GM12878 (cell line): ENCODE data around the gene TRIM26. TPM values are rescaled to one million over a fixed set of nuclear protein-coding genes. Genes with fewer than 3 reads are reported as not detected.

Experiments used
- CHD1 ChIP-seq: IDR thresholded peaks from 2 replicates; pipeline ENCODE4 v1.6.1; 2012; ENCODE audit warnings: low read depth, low read length, improper control_type of control experiment
- GATAD2B ChIP-seq: fragments of 450-650 bp; conservative IDR thresholded peaks from 2 replicates; pipeline ENCODE4 v1.6.1; 2017; ENCODE audit warnings: low read depth, mild to moderate bottlenecking, moderate library complexity
- HCFC1 ChIP-seq: fragments of 150-350 bp; IDR thresholded peaks from 2 replicates; pipeline ENCODE4 v1.6.1; 2014; ENCODE audit warnings: low read length
- HDGF ChIP-seq: fragments of 450-650 bp; IDR thresholded peaks from 2 replicates; pipeline ENCODE4 v1.6.1; 2016; ENCODE audit warnings: antibody characterized with exemption
- JUNB ChIP-seq: IDR thresholded peaks from 2 replicates; pipeline ENCODE4 v1.6.1; 2016; ENCODE audit warnings: antibody characterized with exemption, mild to moderate bottlenecking
- KDM1A ChIP-seq: fragments of 200-600 bp; sonication (generic); IDR thresholded peaks from 2 replicates; pipeline ENCODE4 v1.6.1; 2016; ENCODE audit warnings: borderline replicate concordance
- RAD51 ChIP-seq: fragments of 450-650 bp; IDR thresholded peaks from 2 replicates; pipeline ENCODE4 v1.6.1; 2016; ENCODE audit warnings: moderate library complexity, mild to moderate bottlenecking, inconsistent platforms
- SP1 ChIP-seq: IDR thresholded peaks from one replicate; pipeline ENCODE4 v1.6.1; 2011; ENCODE audit warnings: low read depth, low read length
- ZSCAN29 ChIP-seq: fragments of 450-650 bp; IDR thresholded peaks from 2 replicates; pipeline ENCODE4 v1.6.1; 2017; ENCODE audit warnings: mild to moderate bottlenecking, moderate library complexity
- polyA plus RNA-seq, 11 experiments: library from polyadenylated mRNA; depleted of rRNA in 4 of 11; unstranded in 6 of 11; stranded (reverse) in 5 of 11; fragments of >200 nt; fragmentation: Nextera tagmentation in 4 of 11; fragmentation: Illumina TruSeq in 1 of 11; extraction: Ambion mirVana in 4 of 11; extraction: Trizol in 1 of 11; gene quantifications; 1 replicate in 1 of 11; 2 replicates in 10 of 11; pipeline versions ENCODE4 v1.2.1 to v1.2.3, GENCODE V29; 2011 to 2016; ENCODE audit warnings: inconsistent platforms in 2 of 11, missing spikeins in 2 of 11, low read depth in 1 of 11
- total RNA-seq, 4 experiments: library from RNA; depleted of rRNA in 3 of 4; stranded (reverse); fragments of >200 nt in 3 of 4; fragmentation: Illumina TruSeq in 1 of 4; extraction: Trizol in 1 of 4; gene quantifications; 2 replicates each; pipeline versions ENCODE4 v1.2.1 to v1.2.3, GENCODE V29; 2013 to 2021
- TF ChIP-seq, protein P1 (sequence below), 3 experiments: IDR thresholded peaks in 2 of 3; conservative IDR thresholded peaks in 1 of 3; 2 replicates each; pipeline ENCODE4 v1.5.1; 2011; ENCODE audit warnings: low read depth in 3 of 3, low read length in 3 of 3, mild to moderate bottlenecking in 3 of 3, control low read depth in 2 of 3, moderate library complexity in 2 of 3, inconsistent platforms in 1 of 3, mixed read lengths in 1 of 3; ENCODE audit not compliant: control insufficient read depth in 2 of 3, insufficient read depth in 1 of 3; ENCODE audit errors: extremely low read depth in 1 of 3
- TF ChIP-seq, protein P2 (sequence below): IDR thresholded peaks from 2 replicates; pipeline ENCODE4 v1.6.1; 2012; ENCODE audit warnings: mild to moderate bottlenecking, low read depth, low read length
- TF ChIP-seq, protein P3 (sequence below): fragments of 450-650 bp; formaldehyde crosslinking; IDR thresholded peaks from 2 replicates; pipeline ENCODE4 v1.4.0; 2020; ENCODE audit warnings: mild to moderate bottlenecking, moderate library complexity

TRIM26 gene
- total and polyA plus RNA-seq, 10 of the 15 experiments (the other 5 are each of a cell fraction or from before 2014, with no cell fraction given), result 13.1 to 79.6 (median 63.6) TPM

DNA sequence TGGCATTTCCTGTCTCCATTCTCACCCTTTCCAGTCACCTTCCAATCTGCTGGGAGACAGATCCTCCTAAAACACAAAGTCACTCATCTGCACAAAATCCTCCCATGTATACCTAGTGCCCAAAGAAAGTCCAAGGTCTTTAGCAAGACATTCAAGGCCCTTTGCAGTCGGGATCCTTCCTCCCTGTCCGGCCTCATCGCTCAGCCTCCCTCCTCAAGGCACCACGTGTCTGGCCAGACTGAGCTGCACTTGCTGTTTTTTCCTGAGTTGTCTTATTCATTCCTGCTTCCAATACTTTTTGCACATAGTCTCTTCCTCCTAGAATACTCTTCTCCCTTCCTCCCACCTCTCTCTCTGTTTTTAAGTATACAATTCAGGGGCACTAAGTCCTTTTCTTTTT is 48.5 kb downstream of the TRIM26 start (continued):
- TF ChIP-seq, protein P1, sequence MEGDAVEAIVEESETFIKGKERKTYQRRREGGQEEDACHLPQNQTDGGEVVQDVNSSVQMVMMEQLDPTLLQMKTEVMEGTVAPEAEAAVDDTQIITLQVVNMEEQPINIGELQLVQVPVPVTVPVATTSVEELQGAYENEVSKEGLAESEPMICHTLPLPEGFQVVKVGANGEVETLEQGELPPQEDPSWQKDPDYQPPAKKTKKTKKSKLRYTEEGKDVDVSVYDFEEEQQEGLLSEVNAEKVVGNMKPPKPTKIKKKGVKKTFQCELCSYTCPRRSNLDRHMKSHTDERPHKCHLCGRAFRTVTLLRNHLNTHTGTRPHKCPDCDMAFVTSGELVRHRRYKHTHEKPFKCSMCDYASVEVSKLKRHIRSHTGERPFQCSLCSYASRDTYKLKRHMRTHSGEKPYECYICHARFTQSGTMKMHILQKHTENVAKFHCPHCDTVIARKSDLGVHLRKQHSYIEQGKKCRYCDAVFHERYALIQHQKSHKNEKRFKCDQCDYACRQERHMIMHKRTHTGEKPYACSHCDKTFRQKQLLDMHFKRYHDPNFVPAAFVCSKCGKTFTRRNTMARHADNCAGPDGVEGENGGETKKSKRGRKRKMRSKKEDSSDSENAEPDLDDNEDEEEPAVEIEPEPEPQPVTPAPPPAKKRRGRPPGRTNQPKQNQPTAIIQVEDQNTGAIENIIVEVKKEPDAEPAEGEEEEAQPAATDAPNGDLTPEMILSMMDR (IDR thresholded peaks at IDR 0.05 in 2 of 3, conservative IDR thresholded peaks at IDR 0.05 in 1 of 3; ENCODE audit: control insufficient read depth in 2 of 3, extremely low read depth in 1 of 3, insufficient read depth in 1 of 3, low read depth in 3 of 3, low read length in 3 of 3), result no peak
- no peak for TF ChIP-seq ZSCAN29
- TF ChIP-seq, protein P2, sequence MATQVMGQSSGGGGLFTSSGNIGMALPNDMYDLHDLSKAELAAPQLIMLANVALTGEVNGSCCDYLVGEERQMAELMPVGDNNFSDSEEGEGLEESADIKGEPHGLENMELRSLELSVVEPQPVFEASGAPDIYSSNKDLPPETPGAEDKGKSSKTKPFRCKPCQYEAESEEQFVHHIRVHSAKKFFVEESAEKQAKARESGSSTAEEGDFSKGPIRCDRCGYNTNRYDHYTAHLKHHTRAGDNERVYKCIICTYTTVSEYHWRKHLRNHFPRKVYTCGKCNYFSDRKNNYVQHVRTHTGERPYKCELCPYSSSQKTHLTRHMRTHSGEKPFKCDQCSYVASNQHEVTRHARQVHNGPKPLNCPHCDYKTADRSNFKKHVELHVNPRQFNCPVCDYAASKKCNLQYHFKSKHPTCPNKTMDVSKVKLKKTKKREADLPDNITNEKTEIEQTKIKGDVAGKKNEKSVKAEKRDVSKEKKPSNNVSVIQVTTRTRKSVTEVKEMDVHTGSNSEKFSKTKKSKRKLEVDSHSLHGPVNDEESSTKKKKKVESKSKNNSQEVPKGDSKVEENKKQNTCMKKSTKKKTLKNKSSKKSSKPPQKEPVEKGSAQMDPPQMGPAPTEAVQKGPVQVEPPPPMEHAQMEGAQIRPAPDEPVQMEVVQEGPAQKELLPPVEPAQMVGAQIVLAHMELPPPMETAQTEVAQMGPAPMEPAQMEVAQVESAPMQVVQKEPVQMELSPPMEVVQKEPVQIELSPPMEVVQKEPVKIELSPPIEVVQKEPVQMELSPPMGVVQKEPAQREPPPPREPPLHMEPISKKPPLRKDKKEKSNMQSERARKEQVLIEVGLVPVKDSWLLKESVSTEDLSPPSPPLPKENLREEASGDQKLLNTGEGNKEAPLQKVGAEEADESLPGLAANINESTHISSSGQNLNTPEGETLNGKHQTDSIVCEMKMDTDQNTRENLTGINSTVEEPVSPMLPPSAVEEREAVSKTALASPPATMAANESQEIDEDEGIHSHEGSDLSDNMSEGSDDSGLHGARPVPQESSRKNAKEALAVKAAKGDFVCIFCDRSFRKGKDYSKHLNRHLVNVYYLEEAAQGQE, result no peak
- TF ChIP-seq KDM1A, result no peak
- TF ChIP-seq HDGF, result no peak
- TF ChIP-seq CHD1, result no peak
- no peak for TF ChIP-seq SP1
- no peak for TF ChIP-seq GATAD2B
- no peak for TF ChIP-seq JUNB
- no peak for TF ChIP-seq RAD51
- TF ChIP-seq HCFC1, result no peak
- TF ChIP-seq, protein P3, sequence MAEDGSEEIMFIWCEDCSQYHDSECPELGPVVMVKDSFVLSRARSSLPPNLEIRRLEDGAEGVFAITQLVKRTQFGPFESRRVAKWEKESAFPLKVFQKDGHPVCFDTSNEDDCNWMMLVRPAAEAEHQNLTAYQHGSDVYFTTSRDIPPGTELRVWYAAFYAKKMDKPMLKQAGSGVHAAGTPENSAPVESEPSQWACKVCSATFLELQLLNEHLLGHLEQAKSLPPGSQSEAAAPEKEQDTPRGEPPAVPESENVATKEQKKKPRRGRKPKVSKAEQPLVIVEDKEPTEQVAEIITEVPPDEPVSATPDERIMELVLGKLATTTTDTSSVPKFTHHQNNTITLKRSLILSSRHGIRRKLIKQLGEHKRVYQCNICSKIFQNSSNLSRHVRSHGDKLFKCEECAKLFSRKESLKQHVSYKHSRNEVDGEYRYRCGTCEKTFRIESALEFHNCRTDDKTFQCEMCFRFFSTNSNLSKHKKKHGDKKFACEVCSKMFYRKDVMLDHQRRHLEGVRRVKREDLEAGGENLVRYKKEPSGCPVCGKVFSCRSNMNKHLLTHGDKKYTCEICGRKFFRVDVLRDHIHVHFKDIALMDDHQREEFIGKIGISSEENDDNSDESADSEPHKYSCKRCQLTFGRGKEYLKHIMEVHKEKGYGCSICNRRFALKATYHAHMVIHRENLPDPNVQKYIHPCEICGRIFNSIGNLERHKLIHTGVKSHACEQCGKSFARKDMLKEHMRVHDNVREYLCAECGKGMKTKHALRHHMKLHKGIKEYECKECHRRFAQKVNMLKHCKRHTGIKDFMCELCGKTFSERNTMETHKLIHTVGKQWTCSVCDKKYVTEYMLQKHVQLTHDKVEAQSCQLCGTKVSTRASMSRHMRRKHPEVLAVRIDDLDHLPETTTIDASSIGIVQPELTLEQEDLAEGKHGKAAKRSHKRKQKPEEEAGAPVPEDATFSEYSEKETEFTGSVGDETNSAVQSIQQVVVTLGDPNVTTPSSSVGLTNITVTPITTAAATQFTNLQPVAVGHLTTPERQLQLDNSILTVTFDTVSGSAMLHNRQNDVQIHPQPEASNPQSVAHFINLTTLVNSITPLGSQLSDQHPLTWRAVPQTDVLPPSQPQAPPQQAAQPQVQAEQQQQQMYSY (CRISPR knock-in tag), result no peak
